K562 (cell line): Measurements from ENCODE around the gene TTLL3. TPM values are rescaled to one million over a fixed set of nuclear protein-coding genes. Genes with fewer than 3 reads are reported as not detected.

Experiments used
- BCLAF1 ChIP-seq, 2 experiments: fragments of 450-650 bp in 1 of 2; IDR thresholded peaks; 2 replicates each; pipeline ENCODE4 v1.6.1; 2011 to 2017; ENCODE audit warnings: low read depth in 2 of 2, antibody characterized with exemption in 1 of 2, borderline replicate concordance in 1 of 2, low read length in 1 of 2, mild to moderate bottlenecking in 1 of 2, mixed read lengths in 1 of 2; ENCODE audit not compliant: control insufficient read depth in 1 of 2
- IRF2 ChIP-seq: sonication (generic); formaldehyde crosslinking; IDR thresholded peaks from 2 replicates; pipeline ENCODE4 v1.8.1; 2022; ENCODE audit warnings: mild to moderate bottlenecking, missing genetic modification reagents
- KLF10 ChIP-seq: fragments of 250-450 bp; sonication (Bioruptor Pico); IDR thresholded peaks from 2 replicates; pipeline ENCODE4 v1.6.1; 2021; ENCODE audit warnings: matching md5 sums
- MCM7 ChIP-seq, 2 experiments: fragments of 450-650 bp; IDR thresholded peaks; 2 replicates each; pipeline ENCODE4 v1.6.1; 2016 to 2018
- MTF1 ChIP-seq: fragments of 250-450 bp; sonication (Bioruptor Pico); IDR thresholded peaks from 2 replicates; pipeline ENCODE4 v1.9.0; 2021; ENCODE audit warnings: moderate library complexity, mild to moderate bottlenecking, inconsistent platforms, borderline replicate concordance
- RFX1 ChIP-seq: fragments of 450-650 bp; IDR thresholded peaks from 2 replicates; pipeline ENCODE4 v1.6.1; 2016; ENCODE audit warnings: mild to moderate bottlenecking, moderate library complexity
- RNF2 ChIP-seq: sonication (generic); IDR thresholded peaks from 2 replicates; pipeline ENCODE4 v1.6.1; 2016
- RUNX1 ChIP-seq: sonication (generic); IDR thresholded peaks from 2 replicates; pipeline ENCODE4 v1.6.1; 2016; ENCODE audit warnings: antibody characterized with exemption, low read depth
- SMAD1 ChIP-seq: fragments of 150-350 bp; IDR thresholded peaks from 2 replicates; pipeline ENCODE4 v1.6.1; 2014; ENCODE audit warnings: low read length, low read depth; ENCODE audit not compliant: partially characterized antibody
- TBP ChIP-seq: optimal IDR thresholded peaks from 2 replicates; pipeline ENCODE3; 2011; ENCODE audit warnings: low read depth, low read length, improper control_type of control experiment
- TFE3 ChIP-seq: fragments of 450-650 bp; formaldehyde crosslinking; IDR thresholded peaks from 2 replicates; pipeline ENCODE4 v1.4.0; 2020; ENCODE audit warnings: mild to moderate bottlenecking, mixed read lengths
- ZBTB11 ChIP-seq, 3 experiments: fragments of 200-800 bp in 1 of 3; fragments of 250-450 bp in 1 of 3; fragments of 450-650 bp in 1 of 3; sonication (Bioruptor Pico) in 1 of 3; sonication (Bioruptor generic) in 1 of 3; formaldehyde crosslinking in 1 of 3; IDR thresholded peaks; 2 replicates each; pipeline versions ENCODE4 v1.6.1 to v1.8.0; 2016 to 2022; ENCODE audit warnings: mild to moderate bottlenecking in 2 of 3, missing genetic modification characterization in 2 of 3, missing compliant biosample characterization in 1 of 3, moderate library complexity in 1 of 3
- ZBTB34 ChIP-seq: fragments of 250-450 bp; sonication (Bioruptor Pico); IDR thresholded peaks from 2 replicates; pipeline ENCODE4 v1.8.0; 2021; ENCODE audit warnings: mild to moderate bottlenecking, moderate library complexity
- ZBTB43 ChIP-seq: sonication (generic); formaldehyde crosslinking; IDR thresholded peaks from 2 replicates; pipeline ENCODE4 v1.8.0; 2023; ENCODE audit warnings: mild to moderate bottlenecking, missing genetic modification reagents
- ZNF24 ChIP-seq: fragments of 450-650 bp; IDR thresholded peaks from 2 replicates; pipeline ENCODE4 v1.6.1; 2016
- ZNF584 ChIP-seq: fragments of 200-800 bp; sonication (Bioruptor generic); IDR thresholded peaks from 2 replicates; pipeline ENCODE4 v1.6.1; 2016; ENCODE audit warnings: low read depth, mild to moderate bottlenecking, missing genetic modification characterization, missing compliant biosample characterization
- polyA plus RNA-seq, 8 experiments: library from polyadenylated mRNA; depleted of rRNA in 4 of 8; stranded (reverse) in 5 of 8; unstranded in 3 of 8; fragments of >200 nt; fragmentation: Nextera tagmentation in 2 of 8; fragmentation: Illumina TruSeq in 1 of 8; extraction: Ambion mirVana in 2 of 8; extraction: Trizol in 1 of 8; gene quantifications; 2 replicates each; pipeline versions ENCODE4 v1.2.1 to v1.2.3, GENCODE V29; 2011 to 2014; ENCODE audit warnings: inconsistent platforms in 1 of 8, missing spikeins in 1 of 8
- total RNA-seq, 7 experiments: library from RNA; depleted of rRNA in 6 of 7; stranded (reverse); fragments of >200 nt in 6 of 7; fragmentation: Illumina TruSeq in 2 of 7; extraction: Trizol in 2 of 7; gene quantifications; 2 replicates each; pipeline versions ENCODE4 v1.2.1 to v1.2.3, GENCODE V29; 2011 to 2021; ENCODE audit warnings: low replicate concordance in 1 of 7

Gene TTLL3
- total and polyA plus RNA-seq, 9 of the 15 experiments (the other 6 are each of a cell fraction or from before 2014, with no cell fraction given) = 8.9 to 106 (median 33.2) TPM

GRCh38 chr3:9792405-9793160, 17.5 kb upstream of the TTLL3 start, which contains the start of the genes ARPC4 and TADA3 (continued):
- TF ChIP-seq BCLAF1 (IDR thresholded peaks at IDR 0.05; ENCODE audit: borderline replicate concordance in 1 of 2, control insufficient read depth in 1 of 2, low read depth in 2 of 2, low read length in 1 of 2) (peak in 1 of 2 experiments; percentile 99; a peak in 2 of 4 replicates), ZNF584 (CRISPR knock-in tag) (no peak), SMAD1 (peak; percentile 72), ZBTB43 (no peak), MTF1 (CRISPR knock-in tag) (no peak), MCM7 (IDR thresholded peaks at IDR 0.05) (no peak), ZNF24 (no peak), TBP (peak; percentile 77), RNF2 (peak; percentile 28; the same call in 1 of the 2 replicates), RFX1 (no peak), KLF10 (CRISPR knock-in tag) (no peak), ZBTB34 (CRISPR knock-in tag) (no peak), RUNX1 (no peak; the same call in 1 of the 2 replicates), IRF2 (CRISPR knock-in tag) (no peak), ZBTB11 (CRISPR knock-in tag; IDR thresholded peaks at IDR 0.05) (peak in 2 of 3 experiments; percentile 22 to 80; a peak in 1 of 6 replicates), TFE3 (no peak)
